ENCODE measurements around the gene CNOT4. TPM values are rescaled to one million over a fixed set of nuclear protein-coding genes. Genes with fewer than 3 reads are reported as not detected.

Gene CNOT4
- total and polyA plus RNA-seq, 2 of the 8 experiments (the other 6 are each of a cell fraction or from before 2014, with no cell fraction given) = 10.9 to 25.8 TPM

GRCh38 chr7:135362871-135363270 lies 147.0 kb downstream of the CNOT4 start:
- H2AFZ ChIP-seq (ENCODE audit: low read length) = no peak overlapping the region
- no peak overlapping the region for H2BK12ac ChIP-seq (ENCODE audit: low read depth, low read length)
- DNase-seq (ENCODE audit: low read depth in 1 of 2, low spot score in 2 of 2) = peak in 1 of 2 experiments; percentile 72
- no peaks in the 10 kb centered on the region for H3K9me3 ChIP-seq (ENCODE audit: insufficient read depth in 2 of 2, low read depth in 1 of 2, low read length in 1 of 2)
- ChIA-PET CTCF (ENCODE audit: partially characterized antibody) (interaction anchor here (0.6 to 6.2 kb wide), 27 partner anchors 8 to 295 kb away, joined by 3 to 61 read pairs (median 4); partner anchors contain the start of gene STRA8), POLR2A (ENCODE audit: partially characterized antibody) (interaction anchor here (0.6 to 1.3 kb wide), 3 partner anchors 9 to 313 kb away, joined by 3 read pairs; no protein-coding TSS in a partner anchor)
- WGBS, 2 experiments (ENCODE audit: extremely low coverage in 1 of 2, insufficient coverage in 1 of 2, insufficient read length in 1 of 2, insufficient replicate concordance in 2 of 2, low coverage in 1 of 2, low lambda C conversion rate in 2 of 2, missing lambda C conversion rate in 1 of 2) = 79% methylated on average over 7 of the region's 7 CpGs; no CpG with 5 or more reads in 1 of the 2 experiments
- H2BK20ac ChIP-seq (ENCODE audit: low read length) = no peak overlapping the region
- H2BK15ac ChIP-seq (ENCODE audit: low read length) = no peak overlapping the region
- H3K23ac ChIP-seq (ENCODE audit: insufficient read length) = no peak overlapping the region
- H3K4me3 ChIP-seq (ENCODE audit: extremely low read depth in 1 of 4, insufficient read depth in 2 of 4, low read depth in 3 of 4, low read length in 4 of 4) = no peak overlapping the region
- H3K79me2 ChIP-seq (ENCODE audit: control insufficient read depth in 1 of 2, insufficient read depth in 2 of 2, low read length in 2 of 2) = no peaks in the 10 kb centered on the region
- no peak overlapping the region for H2BK120ac ChIP-seq (replicated peaks; ENCODE audit: low read depth, low read length)
- TF ChIP-seq CTCF (IDR thresholded peaks at IDR 0.05; ENCODE audit: control extremely low read depth in 1 of 3, insufficient read depth in 1 of 3, low read depth in 1 of 3, low read length in 3 of 3) (peak; percentile 60 to 78 (median 75)), HDAC2 (IDR thresholded peaks at IDR 0.05; ENCODE audit: borderline replicate concordance in 1 of 2, low read depth in 2 of 2, low read length in 2 of 2) (no peak), E2F6 (IDR thresholded peaks at IDR 0.05) (no peak), EZH2 (IDR thresholded peaks at IDR 0.05; ENCODE audit: low read depth, low read length, severe bottlenecking) (no peak), FOSL1 (IDR thresholded peaks at IDR 0.05; ENCODE audit: insufficient read depth, low read depth, low read length) (no peak), NANOG (IDR thresholded peaks at IDR 0.05; ENCODE audit: insufficient read depth, low read depth, low read length, poor library complexity, severe bottlenecking) (no peak), SRF (IDR thresholded peaks at IDR 0.05; ENCODE audit: low read depth, low read length) (no peak), RAD21 (IDR thresholded peaks at IDR 0.05 in 1 of 2, conservative IDR thresholded peaks at IDR 0.05 in 1 of 2; ENCODE audit: low read depth in 2 of 2, low read length in 2 of 2) (peak; percentile 26 to 44; a peak in 3 of 4 replicates), ZNF274 (IDR thresholded peaks at IDR 0.05; ENCODE audit: borderline replicate concordance, extremely low read depth, low read length) (no peak)
- no peak overlapping the region for H3K9ac ChIP-seq (replicated peaks in 1 of 4; ENCODE audit: extremely low read depth in 1 of 4, low read depth in 3 of 4, low read length in 3 of 4)
- no peak for FAIRE-seq
- H3K27me3 ChIP-seq (replicated peaks in 1 of 4; ENCODE audit: control insufficient read depth in 3 of 4, extremely low read depth in 1 of 4, insufficient read depth in 3 of 4, low read length in 3 of 4) = no peaks in the 10 kb centered on the region
- no peak overlapping the region for H4K8ac ChIP-seq (ENCODE audit: extremely low read depth, insufficient read depth, low read length)
- no peak overlapping the region for H3K18ac ChIP-seq (ENCODE audit: extremely low read depth, low read length)
- no peak overlapping the region for H3K27ac ChIP-seq (ENCODE audit: low read depth, low read length)
- no peak overlapping the region for H3K4me2 ChIP-seq (ENCODE audit: insufficient read depth in 1 of 2, low read depth in 2 of 2, low read length in 2 of 2)
- H3K36me3 ChIP-seq (ENCODE audit: control insufficient read depth in 2 of 4, insufficient read depth in 4 of 4, low read length in 3 of 4) = no peaks in the 10 kb centered on the region; a peak in 2 of 8 replicates
- H3K79me1 ChIP-seq (ENCODE audit: low read depth, low read length) = no peaks in the 10 kb centered on the region
- H4K91ac ChIP-seq (replicated peaks; ENCODE audit: insufficient read length, low read length) = no peak overlapping the region
- H3K4me1 ChIP-seq (replicated peaks in 1 of 4; ENCODE audit: control insufficient read depth in 3 of 4, insufficient read depth in 4 of 4, low read length in 3 of 4) = no peaks in the 10 kb centered on the region
- no peak overlapping the region for H3K14ac ChIP-seq (ENCODE audit: insufficient read length)
- H3K4ac ChIP-seq (replicated peaks; ENCODE audit: insufficient read length, low read depth, low read length) = no peak overlapping the region
- H2BK5ac ChIP-seq (ENCODE audit: low read depth, low read length) = no peak overlapping the region
- no peaks in the 10 kb centered on the region for H4K20me1 ChIP-seq (replicated peaks in 1 of 2; ENCODE audit: control insufficient read depth in 1 of 2, insufficient read depth in 2 of 2, low read length in 2 of 2)
- no peak overlapping the region for H2AK5ac ChIP-seq (ENCODE audit: low read depth, low read length)
- H3K56ac ChIP-seq (replicated peaks; ENCODE audit: insufficient read length, low read depth, low read length) = no peak overlapping the region
- H4K5ac ChIP-seq (ENCODE audit: insufficient read length, low read depth, low read length) = no peak overlapping the region
- H3K23me2 ChIP-seq (ENCODE audit: low read depth, low read length) = no peaks in the 10 kb centered on the region
